GM19438 (cell line): ENCODE data around the gene RHOBTB3.
"Not testable (repeated sequence)": the region's sequence is repeated elsewhere in the genome, so short reads cannot be mapped to it uniquely, and the experiment has no call there.

Experiments used
- ATAC-seq: cut with Tn5 transposase; IDR thresholded peaks from one replicate; pipeline ENCODE4 v1.9.1; 2021; ENCODE audit warnings: low read depth; ENCODE audit not compliant: unreplicated experiment

RHOBTB3 gene

DNA sequence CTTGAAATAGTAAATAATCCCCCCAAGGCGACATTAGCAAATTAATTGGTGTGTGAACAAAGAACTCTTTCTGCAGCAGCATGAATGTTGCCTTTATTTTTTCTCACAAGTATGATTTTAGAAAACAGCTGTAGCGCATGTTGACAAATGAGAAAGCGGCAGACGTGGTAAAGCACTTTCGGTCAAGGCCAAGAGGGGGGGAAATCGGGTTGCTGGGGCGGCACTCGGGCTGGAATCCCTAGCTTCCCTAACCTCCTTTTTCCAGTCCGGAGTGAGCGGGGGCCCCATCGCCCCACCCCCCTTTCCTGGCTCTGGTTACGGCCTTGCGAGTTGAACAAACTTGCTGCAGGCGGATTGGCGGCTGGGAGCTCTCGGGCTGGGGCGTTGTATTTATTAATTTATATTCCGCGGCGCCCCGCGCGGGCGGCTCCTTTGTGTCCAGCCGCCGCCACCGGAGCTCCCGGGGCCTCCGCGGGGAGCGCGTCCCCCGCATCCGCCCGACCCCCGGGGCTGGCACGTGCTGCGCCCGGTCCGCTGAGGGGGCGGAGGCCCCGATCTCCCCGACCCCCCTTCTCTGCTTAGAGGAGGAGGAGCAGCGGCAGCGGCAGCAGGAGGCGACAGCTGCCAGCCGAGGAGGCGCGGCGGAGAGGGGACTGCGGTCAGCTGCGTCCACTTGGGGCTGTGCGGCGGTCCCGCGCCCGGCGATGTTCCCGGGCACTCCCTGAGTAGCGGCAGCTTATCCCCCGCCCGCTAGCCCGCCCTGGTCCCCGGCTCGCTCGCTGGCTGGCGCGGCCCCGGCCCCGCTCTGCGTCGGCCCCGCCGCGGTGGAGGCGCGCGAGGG lies at the start of gene RHOBTB3:
TSS of gene RHOBTB3 (plus strand) at position 607 of the 841 bp plus-strand sequence. CDS start 347 bp downstream, outside the sequence.
- peak; percentile 52 for ATAC-seq

GRCh38 chr5:95682891-95683290 lies 48.2 kb upstream of the RHOBTB3 start, which contains the start of gene SPATA9:
Gene SPATA9 (minus strand): TSS chr5:95682991. CDS start chr5:95682854, 137 bp downstream.
- ATAC-seq, result no peak

DNA sequence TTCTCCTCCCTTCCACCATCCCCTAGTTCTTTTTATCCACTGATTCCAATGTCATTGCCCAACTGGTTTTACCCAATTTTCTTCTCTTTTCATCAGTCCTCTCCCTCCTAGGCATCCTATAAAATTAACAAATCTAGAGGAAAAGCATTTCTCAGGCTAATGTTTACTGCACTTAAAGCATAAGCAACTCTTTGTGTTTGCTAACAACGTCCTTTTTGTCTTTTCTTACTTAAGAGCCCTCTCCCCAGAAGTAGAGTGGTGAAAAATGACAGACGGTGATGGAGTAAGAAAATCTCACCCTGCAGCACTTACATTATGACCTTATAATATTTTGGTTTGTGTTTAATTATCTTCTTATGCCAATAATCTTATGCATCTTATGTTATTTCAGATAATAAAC lies 46.8 kb upstream of the RHOBTB3 start:
- no peak for ATAC-seq

- no peak for ATAC-seq
Observed at GRCh38 chr5:95686651-95687050, 44.5 kb upstream of the RHOBTB3 start.

DNA sequence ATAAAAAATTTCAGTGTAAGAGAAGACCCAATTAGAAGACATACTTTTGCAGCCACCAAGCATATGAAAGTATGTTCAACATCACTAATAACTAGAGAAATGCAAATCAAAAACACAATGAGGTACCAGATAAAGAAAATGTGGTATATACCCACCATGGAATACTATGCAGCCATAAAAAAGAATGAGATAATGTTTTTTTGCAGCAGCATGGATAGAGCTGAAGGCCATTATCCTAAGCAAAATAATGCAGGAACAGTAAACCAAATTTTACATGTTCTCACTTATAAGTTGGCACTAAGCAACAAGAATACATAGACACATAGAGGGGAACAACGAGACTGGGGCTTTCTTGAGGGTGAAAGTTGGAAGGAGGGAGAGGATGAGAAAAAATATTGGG lies 41.5 kb upstream of the RHOBTB3 start:
- no peak for ATAC-seq

DNA sequence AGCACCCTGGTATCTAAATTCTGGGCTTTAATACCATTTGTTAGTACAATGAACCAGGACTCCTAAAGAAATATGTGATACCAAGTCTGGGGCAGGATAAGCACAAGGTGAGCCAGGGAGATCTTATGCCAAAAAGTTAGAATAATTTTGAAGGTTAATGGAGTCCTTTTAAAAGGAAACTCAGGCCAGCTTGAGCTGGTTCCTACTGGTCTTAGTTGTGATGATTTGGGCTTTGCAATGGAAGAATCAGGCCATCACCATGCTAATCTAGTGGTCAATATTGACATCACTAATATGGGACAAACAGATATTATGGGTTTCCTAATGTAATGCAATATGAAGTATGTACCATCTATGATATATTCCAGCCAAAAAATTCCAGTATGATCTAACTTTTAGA lies 40.8 kb upstream of the RHOBTB3 start:
- ATAC-seq, result no peak

GRCh38 chr5:95697781-95698681 lies 33.1 kb upstream of the RHOBTB3 start:
- no peak for ATAC-seq

- ATAC-seq, result no peak
Observed at GRCh38 chr5:95699337-95699736, 31.8 kb upstream of the RHOBTB3 start.

DNA sequence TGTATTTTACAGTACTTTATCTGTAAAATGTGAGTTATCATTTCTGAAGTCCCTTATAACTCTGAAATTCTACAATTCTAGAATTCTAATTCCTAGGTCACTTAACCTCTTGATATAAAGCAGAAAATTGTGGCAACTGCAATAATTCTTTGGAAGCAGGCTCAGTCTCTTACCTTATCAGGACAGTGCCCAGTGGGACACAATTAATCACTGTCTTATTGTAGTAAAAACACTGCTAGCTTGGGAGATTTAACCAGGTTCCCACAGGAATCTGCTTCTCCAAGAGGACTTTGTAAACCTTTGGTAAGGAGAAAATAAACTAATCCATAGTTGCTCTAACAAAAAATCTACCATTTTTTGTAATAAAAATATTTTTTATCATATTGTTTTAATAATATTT lies 30.1 kb upstream of the RHOBTB3 start:
- ATAC-seq, result no peak

DNA sequence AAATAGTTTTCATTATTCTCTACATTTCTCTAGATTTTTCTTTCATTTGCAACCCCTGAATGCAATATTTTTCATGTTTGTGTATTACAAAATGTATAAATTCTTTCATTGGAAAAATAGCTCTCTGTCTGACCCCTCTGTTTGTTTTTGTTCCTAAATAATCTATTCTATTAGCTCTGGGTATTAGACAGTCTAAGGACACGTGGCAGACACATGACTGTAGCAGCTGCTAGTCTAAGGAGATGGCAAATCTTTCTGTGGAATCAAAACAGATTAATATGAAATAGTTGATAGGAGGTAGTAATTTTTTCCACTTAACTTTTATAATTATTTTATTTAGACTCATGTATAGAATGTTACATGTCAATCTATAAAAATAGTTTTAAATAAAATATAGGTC lies 27.0 kb upstream of the RHOBTB3 start:
- no peak for ATAC-seq

GRCh38 chr5:95706196-95706595 lies 24.9 kb upstream of the RHOBTB3 start:
- ATAC-seq, result not testable (repeated sequence)

DNA sequence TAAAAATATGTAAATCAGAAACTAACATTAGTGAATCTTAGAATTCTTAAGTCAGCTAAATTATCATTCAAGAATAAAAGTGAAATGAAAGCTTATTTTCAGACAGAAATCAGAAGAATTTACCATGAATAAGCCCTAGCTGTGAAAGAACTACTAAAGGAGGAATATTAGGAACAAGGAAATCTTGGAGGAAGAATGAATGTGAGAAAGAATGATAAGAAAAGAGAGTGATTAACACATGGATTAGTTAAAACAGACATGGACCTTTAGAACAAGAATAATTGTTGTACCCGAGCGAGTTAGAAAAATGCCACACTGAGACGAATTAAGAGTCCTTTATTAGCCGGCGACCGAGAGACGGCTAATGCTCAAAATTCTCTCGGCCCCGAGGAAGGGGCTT lies 24.1 kb upstream of the RHOBTB3 start:
- no peak for ATAC-seq

DNA sequence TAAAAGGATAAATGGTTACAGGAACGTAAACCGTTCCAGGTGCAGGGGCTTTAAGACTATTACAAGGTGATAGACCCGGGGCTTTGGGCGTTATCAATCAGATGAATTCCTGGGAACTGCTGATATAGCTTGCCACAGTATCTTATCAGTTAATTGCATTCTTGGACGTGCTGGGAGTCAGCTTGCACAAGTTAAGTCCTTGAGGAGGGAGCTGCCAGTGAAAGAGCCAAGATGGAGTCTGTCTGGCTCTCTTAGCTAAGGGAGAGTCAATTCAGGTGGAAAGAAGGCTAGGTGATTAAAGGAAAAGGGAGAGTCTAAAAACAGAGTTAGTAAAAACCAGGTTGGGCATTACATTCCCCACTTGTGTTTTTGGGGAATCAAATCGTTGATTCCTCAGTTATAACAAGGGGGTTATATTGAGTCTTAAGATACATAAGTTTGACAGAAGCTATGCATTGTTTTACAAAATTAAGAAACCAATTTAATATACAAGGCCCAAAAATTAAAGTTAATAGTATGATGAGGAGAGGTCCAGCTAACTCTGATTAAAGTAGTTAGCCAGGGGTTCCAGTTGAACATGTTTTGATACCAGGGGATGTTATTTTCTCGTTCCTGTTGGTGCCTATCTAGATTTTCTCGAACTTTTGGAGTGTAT lies 23.5 kb upstream of the RHOBTB3 start:
- ATAC-seq, result not testable (repeated sequence)

DNA sequence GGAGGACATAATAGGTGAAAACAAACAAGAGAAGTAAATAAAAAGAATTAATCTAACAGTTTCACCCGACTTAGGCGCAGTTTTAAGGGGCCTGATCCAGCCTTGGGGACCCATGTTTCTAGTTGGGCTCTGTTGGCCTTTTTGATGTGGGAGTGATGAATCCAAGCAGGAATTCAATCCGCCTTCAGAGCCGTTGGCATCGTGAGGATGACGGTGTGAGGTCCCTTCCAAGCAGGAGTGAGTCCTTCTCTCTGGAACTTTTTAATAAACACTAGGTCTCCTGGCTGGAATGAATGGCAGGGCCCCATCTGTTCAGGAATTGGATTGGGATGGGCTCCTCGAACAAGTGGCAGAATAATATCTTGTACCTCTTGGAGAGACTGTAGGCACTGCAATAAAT lies 22.3 kb upstream of the RHOBTB3 start:
- ATAC-seq, result no peak

GRCh38 chr5:95709967-95710650 lies 21.0 kb upstream of the RHOBTB3 start:
- ATAC-seq, result no peak

DNA sequence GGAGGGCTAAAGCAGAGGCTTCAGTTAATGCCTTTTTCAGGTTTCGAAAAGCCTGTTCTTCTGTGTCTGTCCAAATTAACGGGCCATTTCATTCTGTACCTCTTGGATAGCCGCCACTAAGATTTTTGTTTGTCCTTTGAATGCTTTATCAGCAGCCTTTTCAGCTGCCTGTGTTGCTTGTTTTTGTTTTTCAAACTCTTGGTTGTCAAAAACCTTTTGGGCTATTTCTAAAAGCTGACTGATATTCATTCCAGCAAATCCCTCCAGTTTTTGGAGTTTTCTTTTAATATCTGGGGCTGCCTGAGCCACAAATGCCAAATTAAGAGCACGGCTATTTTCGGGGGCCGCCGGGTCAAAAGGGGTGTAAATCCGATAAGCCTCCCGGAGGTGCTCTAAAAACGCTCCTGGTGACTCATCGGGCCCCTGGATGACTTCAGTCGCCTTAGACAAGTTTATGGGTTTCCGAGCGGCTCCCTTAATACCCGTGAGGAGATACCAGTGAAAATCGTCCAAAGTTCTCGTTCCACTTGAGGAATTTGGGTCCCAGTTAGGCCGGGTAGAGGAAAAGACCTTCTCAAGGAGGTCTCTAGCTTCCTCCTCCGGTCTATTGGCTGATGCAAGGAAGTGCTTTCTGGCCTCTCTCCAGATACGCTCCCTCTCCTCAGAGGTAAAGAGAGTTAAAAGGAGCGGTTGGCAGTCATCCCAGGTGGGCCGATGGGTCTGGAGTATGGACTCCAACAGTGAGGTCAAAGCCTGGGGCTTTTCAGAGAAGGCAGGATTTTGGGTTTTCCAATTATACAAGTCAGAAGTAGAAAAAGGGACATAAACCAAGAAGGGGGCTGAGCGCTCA lies 20.3 kb upstream of the RHOBTB3 start:
- ATAC-seq, result not testable (repeated sequence)

GRCh38 chr5:95711501-95712346 lies 19.4 kb upstream of the RHOBTB3 start:
- ATAC-seq, result no peak

GRCh38 chr5:95712347-95712958 lies 18.7 kb upstream of the RHOBTB3 start:
- ATAC-seq, result no peak
